Activated CD8-positive, alpha-beta T cell treated with anti-CD3 and anti-CD28 coated beads, Interleukin-2, amount 10 ng/mL, durations not matched to agents 7 days and 5 days (primary cell): Measurements from ENCODE around the gene SARM1. TPM values are rescaled to one million over a fixed set of nuclear protein-coding genes. Genes with fewer than 3 reads are reported as not detected.

Experiments used
- ATAC-seq: fragments of 150-1000 bp; cut with Tn5 transposase; one replicate; pipeline ENCODE4 v1.10.0; 2021; ENCODE audit warnings: moderate library complexity
- CTCF ChIA-PET: fragments of 350-600 bp; sonication (Branson Sonifier 250); formaldehyde crosslinking; loops from one replicate; lab custom pipeline; 2021; ENCODE audit warnings: antibody characterized with exemption; lab: Charles Lee
- POLR2A ChIA-PET: fragments of 350-600 bp; sonication (Branson Sonifier 250); formaldehyde crosslinking; loops from one replicate; lab custom pipeline; 2021; ENCODE audit warnings: antibody characterized with exemption; lab: Charles Lee
- DNase-seq: peaks from one replicate; pipeline ENCODE4 v3.0.0-alpha.2; 2020
- H3K27ac Mint-ChIP-seq: one replicate; pipeline ENCODE4 v1.8.0; 2021; ENCODE audit warnings: mild to moderate bottlenecking, mixed read lengths
- H3K27me3 Mint-ChIP-seq: one replicate; pipeline ENCODE4 v1.8.0; 2021; ENCODE audit warnings: low read depth, mixed read lengths
- H3K36me3 Mint-ChIP-seq: one replicate; pipeline ENCODE4 v1.8.0; 2021; ENCODE audit warnings: low read depth, mixed read lengths
- H3K4me1 Mint-ChIP-seq: one replicate; pipeline ENCODE4 v1.8.0; 2021; ENCODE audit warnings: low read depth, mixed read lengths
- H3K4me3 Mint-ChIP-seq: one replicate; pipeline ENCODE4 v1.8.0; 2021; ENCODE audit warnings: mild to moderate bottlenecking, mixed read lengths
- H3K9me3 Mint-ChIP-seq: one replicate; pipeline ENCODE4 v1.8.0; 2022; ENCODE audit warnings: mixed read lengths; ENCODE audit not compliant: insufficient read depth
- total RNA-seq, 2 experiments: library from RNA; stranded (reverse); gene quantifications; one replicate each; pipeline ENCODE4 v1.2.3, GENCODE V29; 2021

Gene SARM1
- total RNA-seq, 2 experiments from 2014 or later = 16.2 to 20.0 TPM

DNA sequence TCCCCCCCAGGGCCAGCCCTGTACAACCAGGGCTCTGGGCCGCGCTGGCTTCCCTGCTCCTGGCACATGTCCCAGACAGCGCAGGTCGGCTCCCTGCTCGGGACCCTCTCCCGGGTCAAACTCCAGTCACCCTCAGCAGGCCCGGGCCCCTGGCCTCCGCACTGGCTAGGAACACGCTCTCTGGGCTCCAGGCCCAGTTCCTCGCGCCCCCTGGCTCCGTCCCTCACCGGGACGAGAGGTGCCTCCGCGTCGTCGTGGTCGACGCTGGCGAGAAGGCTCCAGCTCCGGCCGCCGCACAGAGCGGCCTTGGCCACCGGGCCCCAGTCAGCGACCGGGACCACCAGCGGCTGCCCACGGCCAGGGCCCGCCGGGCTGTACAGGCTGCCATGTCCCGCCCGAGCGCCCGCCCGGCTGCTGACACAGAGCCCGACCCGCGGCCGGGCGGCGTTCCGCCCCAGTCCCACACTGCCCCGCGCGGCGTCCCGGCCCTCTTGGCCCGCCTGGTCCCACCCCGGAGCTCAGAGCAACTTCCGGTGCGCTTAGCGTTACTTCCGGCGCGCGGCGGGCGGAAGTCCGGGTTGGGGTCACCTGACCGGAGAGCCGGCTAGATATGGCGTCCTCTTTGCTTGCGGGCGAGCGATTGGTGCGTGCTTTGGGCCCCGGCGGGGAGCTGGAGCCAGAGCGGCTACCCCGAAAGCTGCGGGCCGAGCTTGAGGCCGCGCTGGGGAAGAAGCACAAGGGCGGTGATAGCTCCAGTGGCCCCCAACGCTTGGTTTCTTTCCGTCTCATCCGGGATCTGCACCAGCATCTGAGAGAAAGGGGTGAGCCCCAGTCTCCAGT, 14.2 kb upstream of the SARM1 start, which contains the start of gene POLDIP2:
TSS of gene POLDIP2 (minus strand) at position 467 of the 840 bp plus-strand sequence. CDS start at position 388, 79 bp downstream.
- Mint-ChIP-seq H3K4me1 (peaks cover 36% of the 10 kb centered on the region), H3K4me3 (peak within 1 kb of the TSS; percentile 97), H3K9me3 (no peaks in the 10 kb centered on the region), H3K36me3 (peaks cover 45% of the 10 kb centered on the region), H3K27me3 (no peaks in the 10 kb centered on the region), H3K27ac (peak within 1 kb of the TSS; percentile 97)
- POLR2A ChIA-PET = interaction anchor here (0.6 to 4.5 kb wide), 19 partner anchors 9 to 193 kb away, joined by 3 to 47 read pairs (median 4); partner anchors contain the start of genes IFT20, SARM1, TNFAIP1 and VTN
- peak; percentile 97 for DNase-seq
- ATAC-seq = peak; percentile 99
- CTCF ChIA-PET = interaction anchor here (0.6 to 2.9 kb wide), 10 partner anchors 10 to 546 kb away, joined by 3 to 17 read pairs (median 3); partner anchors contain the start of genes IFT20 and TNFAIP1

DNA sequence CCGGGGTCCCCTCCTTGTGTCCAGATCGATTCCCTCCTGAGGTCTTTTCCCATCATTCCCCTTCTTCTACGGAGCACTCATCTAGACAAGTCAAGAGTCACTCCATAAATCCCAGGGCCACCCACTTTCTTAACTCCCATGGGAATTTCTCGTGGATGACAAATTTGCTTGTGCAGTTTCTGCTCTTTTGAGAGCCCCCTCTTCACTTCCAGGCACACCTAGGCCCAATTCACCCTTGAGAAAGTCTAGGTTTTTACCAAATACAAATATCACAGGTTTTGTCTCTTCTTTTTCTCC, 13.6 kb upstream of the SARM1 start:
- CTCF ChIA-PET = interaction anchor here (0.7 to 2.9 kb wide), 8 partner anchors 9 to 121 kb away, joined by 3 to 16 read pairs (median 4); partner anchors contain the start of gene TNFAIP1
- ATAC-seq = no peak
- H3K27ac Mint-ChIP-seq = peak overlapping the region; percentile 97

DNA sequence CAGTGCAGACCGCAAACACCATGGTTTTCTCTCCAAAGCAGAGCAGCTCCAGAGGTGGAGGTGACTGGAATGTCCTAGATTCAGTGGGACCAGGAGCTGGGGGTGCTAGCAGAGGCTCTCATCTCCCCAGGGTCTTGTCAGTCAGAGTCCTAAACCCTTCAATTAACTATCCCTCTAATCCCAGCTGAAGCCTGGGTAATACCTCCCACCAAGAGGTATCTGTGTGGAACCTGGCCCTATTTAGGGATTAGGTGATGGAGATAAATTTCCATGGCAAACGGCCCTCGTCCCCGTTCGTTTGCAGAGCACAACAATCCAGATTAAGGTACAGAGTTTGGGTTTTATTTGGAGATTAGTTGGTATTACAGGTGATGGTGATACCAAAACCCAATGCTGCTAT, 8.3 kb upstream of the SARM1 start:
- ChIA-PET POLR2A (no interaction called here), CTCF (no interaction called here)
- Mint-ChIP-seq H3K36me3 (peaks cover 20% of the 10 kb centered on the region), H3K4me3 (no peak overlapping the region), H3K9me3 (no peaks in the 10 kb centered on the region), H3K4me1 (peaks cover 12% of the 10 kb centered on the region), H3K27ac (no peak overlapping the region), H3K27me3 (no peaks in the 10 kb centered on the region)
- DNase-seq (no peak), ATAC-seq (no peak)

More for the DNA sequence above, 13.6 kb upstream of the SARM1 start:
- Mint-ChIP-seq H3K9me3 (no peaks in the 10 kb centered on the region), H3K27me3 (no peaks in the 10 kb centered on the region), H3K4me1 (peaks cover 36% of the 10 kb centered on the region), H3K36me3 (peaks cover 43% of the 10 kb centered on the region), H3K4me3 (peak overlapping the region; percentile 97)
- POLR2A ChIA-PET = interaction anchor here (0.6 to 4.5 kb wide), 13 partner anchors 10 to 47 kb away, joined by 3 to 47 read pairs (median 4); partner anchors contain the start of genes IFT20, SARM1, TNFAIP1 and VTN
- no peak for DNase-seq

DNA sequence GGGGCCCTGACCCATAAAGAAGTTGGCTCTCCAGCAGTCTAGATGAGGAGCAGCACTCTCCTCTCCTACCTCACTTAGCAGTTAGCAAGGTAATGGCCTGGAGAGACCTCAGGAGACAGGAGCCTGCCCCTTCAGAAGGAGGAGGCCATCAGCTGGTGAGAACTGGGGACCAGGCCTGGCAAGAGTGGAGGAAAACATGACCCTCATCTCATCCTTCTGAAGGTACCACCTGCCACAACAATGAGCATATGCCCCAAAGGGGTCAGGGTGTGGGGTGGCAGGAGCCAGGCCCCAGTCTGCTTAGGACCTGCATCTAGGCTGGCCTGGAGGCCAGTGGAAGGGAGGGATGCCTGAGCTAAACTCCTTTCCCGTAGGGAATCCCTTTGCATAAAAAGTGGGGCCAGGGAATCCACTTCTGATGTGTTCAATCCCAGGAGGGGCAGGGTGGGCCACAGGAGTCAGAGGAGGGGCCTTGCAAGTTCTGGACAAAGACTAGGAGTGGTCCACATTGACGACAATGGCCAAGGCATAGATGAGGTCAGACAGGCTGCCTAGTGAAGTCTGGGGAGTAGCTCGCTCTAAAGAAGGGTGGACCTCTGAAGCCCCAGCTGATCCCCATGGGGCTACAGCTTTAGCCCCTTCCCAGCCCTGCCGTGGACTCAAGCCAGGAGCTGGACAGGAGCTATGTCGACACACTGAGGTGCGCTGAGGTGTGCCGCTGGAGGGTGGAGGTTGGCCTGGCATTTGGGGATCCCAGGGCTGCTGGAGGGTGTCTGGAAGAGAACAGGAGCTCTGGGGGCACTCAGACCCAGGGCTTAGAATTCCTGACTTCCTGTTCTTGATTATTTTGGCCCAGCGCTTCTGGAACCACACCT, 7.5 kb upstream of the SARM1 start:
- ATAC-seq (no peak), DNase-seq (no peak)
- Mint-ChIP-seq H3K27ac (no peak overlapping the region), H3K4me3 (no peak overlapping the region), H3K27me3 (no peaks in the 10 kb centered on the region), H3K9me3 (no peaks in the 10 kb centered on the region), H3K4me1 (peaks cover 3% of the 10 kb centered on the region), H3K36me3 (peaks cover 20% of the 10 kb centered on the region)
- ChIA-PET CTCF (no interaction called here), POLR2A (interaction anchor here (1.1 kb wide), 1 partner anchor 15 kb away, joined by 3 read pairs; no protein-coding TSS in a partner anchor)

DNA sequence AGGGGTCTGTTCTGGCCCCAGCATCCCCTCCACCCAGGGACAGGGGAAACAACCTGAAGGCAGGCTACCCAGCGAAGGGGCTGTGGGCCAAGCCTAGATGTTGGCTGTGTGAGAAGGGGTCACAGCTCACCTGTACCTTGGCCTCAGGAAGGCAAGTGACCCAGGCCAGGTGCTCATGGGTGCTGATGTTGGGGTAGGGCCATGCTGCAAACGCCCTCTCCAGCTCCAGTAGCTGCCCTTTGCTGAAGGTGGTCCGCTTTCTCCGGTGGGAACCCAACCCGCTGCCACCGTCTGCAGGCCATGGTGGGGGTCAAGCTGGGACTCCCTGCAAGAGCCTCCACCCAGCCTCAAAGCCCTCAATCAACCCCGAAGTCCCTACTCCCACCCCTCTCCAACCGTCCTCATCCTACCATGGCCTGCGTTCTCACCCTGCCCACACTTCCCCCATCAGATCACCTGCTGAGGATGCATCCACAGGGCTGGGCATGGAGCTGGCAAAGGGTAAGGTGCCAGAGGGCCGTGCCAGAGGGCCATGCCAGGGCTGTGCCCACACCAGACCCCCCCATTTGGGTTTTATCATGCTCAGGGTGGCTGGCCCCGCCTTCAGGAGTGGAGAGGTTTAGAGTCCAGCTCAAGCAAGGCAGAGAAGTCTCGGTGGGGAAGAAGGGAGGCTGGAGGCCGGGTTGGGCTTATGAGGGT, 6.7 kb upstream of the SARM1 start, which contains the start of gene SEBOX:
TSS of gene SEBOX (minus strand) at position 535 of the 699 bp plus-strand sequence. CDS start at position 487, 48 bp downstream.
- POLR2A ChIA-PET = interaction anchor here (1.1 kb wide), 1 partner anchor 16 kb away, joined by 3 read pairs; no protein-coding TSS in a partner anchor
- H3K4me1 Mint-ChIP-seq = no peaks in the 10 kb centered on the region
- no peak within 1 kb of the TSS for H3K4me3 Mint-ChIP-seq
- no peak for DNase-seq
- no peak within 1 kb of the TSS for H3K27ac Mint-ChIP-seq
- H3K27me3 Mint-ChIP-seq = no peaks in the 10 kb centered on the region
- peaks cover 15% of the 10 kb centered on the region for H3K36me3 Mint-ChIP-seq
- H3K9me3 Mint-ChIP-seq = no peaks in the 10 kb centered on the region
- ATAC-seq = no peak
- CTCF ChIA-PET = no interaction called here

DNA sequence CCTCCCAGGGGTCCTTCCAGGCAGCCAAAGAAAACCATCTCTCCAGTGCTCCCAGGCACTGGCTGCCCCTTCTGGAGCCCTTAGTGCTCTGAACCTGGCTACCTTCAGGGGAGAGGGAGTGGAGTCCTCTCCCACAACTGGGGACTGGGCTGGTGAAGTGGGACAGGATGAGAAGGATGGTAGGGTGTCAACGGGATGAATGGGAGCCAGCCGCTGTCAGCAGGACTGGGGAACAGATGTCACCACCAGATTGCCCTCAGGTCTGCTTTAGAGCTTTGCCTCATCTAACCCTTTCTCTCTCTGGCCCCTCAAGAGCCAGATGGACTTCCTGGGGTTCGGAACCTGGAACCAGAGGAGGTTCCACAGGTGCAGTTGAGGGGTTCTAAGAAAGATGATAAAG, 6.0 kb upstream of the SARM1 start:
- no peak for ATAC-seq
- Mint-ChIP-seq H3K36me3 (peaks cover 12% of the 10 kb centered on the region), H3K4me1 (peaks cover 3% of the 10 kb centered on the region), H3K27me3 (no peaks in the 10 kb centered on the region), H3K27ac (no peak overlapping the region), H3K9me3 (no peaks in the 10 kb centered on the region), H3K4me3 (no peak overlapping the region)
- CTCF ChIA-PET = no interaction called here
- DNase-seq = no peak
- POLR2A ChIA-PET = no interaction called here

DNA sequence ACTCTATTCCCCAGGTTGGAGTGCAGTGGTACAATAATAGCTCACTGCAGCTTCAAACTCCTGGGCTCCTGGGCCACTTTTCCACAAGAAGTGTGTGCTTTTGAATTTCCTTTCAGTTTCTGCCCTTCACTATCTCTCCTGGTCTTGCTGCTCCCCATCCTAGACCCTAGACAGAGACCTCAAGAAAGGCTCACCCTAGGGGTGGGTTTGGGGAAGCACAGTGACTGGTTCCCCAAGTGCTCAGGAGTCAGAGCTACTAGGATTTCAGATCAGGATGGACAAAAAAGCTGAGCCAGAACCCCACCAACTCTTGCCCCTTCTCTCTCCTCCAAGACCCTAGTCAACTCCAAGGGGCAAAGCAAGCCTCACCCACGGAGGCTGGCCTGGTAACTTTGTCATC, 4.9 kb upstream of the SARM1 start:
- ChIA-PET CTCF (interaction anchor here (0.6 to 1.0 kb wide), 2 partner anchors 9 to 50 kb away, joined by 3 read pairs; partner anchors contain the start of gene POLDIP2), POLR2A (interaction anchor here (0.8 to 7.4 kb wide), 2 partner anchors 9 to 233 kb away, joined by 3 to 45 read pairs; partner anchors contain the start of gene POLDIP2)
- H3K27me3 Mint-ChIP-seq = no peaks in the 10 kb centered on the region
- H3K36me3 Mint-ChIP-seq = peaks cover 3% of the 10 kb centered on the region
- H3K4me1 Mint-ChIP-seq = peaks cover 5% of the 10 kb centered on the region
- no peaks in the 10 kb centered on the region for H3K9me3 Mint-ChIP-seq
- no peak overlapping the region for H3K27ac Mint-ChIP-seq
- H3K4me3 Mint-ChIP-seq = no peak overlapping the region
- ATAC-seq = no peak
- DNase-seq = no peak

DNA sequence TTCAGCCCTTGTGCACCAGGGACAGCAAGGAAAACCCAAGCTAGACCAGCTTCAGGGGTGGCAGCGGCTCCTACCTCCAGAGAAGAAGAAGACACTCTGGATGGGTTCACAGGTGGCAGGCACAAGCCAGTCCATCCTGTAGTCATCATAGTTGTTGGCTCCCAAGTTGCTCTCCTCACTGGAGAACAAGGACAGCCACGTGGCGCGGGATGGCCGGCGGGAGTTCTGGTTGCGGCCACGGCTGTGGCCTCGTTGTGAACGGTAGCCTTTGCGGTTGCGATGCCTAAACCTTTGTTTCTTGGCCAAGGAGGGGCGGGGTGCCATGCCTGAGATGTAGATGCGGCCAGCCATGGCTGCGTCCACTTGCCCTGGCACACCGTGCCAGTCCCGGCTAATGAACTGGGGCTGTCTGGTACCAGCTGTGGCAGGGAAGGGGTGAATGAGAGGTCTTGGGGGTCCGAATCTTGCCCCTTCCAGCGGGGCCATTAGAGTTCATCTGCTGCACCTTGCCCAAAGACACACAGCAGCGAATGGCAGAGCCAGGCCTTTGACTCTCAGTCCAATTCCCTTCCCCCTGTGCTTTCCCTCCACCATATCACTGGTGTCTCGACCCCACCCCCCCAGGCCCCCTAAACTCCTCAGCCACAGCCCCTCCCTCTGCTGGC, 3.7 kb upstream of the SARM1 start:
- Mint-ChIP-seq H3K9me3 (no peaks in the 10 kb centered on the region), H3K27ac (no peak overlapping the region), H3K4me3 (no peak overlapping the region), H3K4me1 (peaks cover 11% of the 10 kb centered on the region), H3K27me3 (no peaks in the 10 kb centered on the region), H3K36me3 (no peaks in the 10 kb centered on the region)
- CTCF ChIA-PET = interaction anchor here (1.5 kb wide), 1 partner anchor 9 kb away, joined by 6 read pairs; no protein-coding TSS in a partner anchor
- no peak for DNase-seq
- POLR2A ChIA-PET = interaction anchor here (7.4 kb wide), 1 partner anchor 10 kb away, joined by 45 read pairs; the partner anchor contains the start of gene POLDIP2
- ATAC-seq = no peak

DNA sequence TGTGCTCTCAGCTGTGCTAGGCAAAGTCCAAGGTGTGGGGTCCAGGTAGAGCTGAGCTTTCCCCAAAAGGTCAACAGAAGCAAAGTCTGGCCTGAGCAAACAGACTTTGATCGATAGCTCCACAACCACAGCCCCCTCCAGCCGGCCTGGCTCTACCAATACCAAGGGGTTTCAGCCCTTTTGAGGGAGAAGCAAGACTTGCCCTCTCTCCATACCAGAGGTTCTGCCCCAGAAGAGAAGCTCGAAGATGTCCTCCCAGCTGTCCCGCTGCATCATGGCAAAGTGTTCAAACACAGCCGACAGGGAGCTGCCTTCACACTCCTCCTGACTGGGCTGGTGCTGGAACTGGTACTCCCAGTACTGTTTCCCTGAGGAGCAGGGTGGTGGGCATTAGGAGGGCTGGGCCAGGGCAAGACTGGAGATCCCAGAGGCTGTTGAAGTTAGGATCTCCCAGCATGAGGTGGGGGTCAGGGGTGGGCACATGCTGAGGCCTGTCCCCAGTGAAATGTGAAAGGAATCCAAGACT, 3.1 kb upstream of the SARM1 start:
- Mint-ChIP-seq H3K36me3 (peaks cover under 1% of the 10 kb centered on the region), H3K27me3 (no peaks in the 10 kb centered on the region), H3K4me1 (peaks cover 17% of the 10 kb centered on the region), H3K27ac (no peak overlapping the region), H3K9me3 (no peaks in the 10 kb centered on the region), H3K4me3 (no peak overlapping the region)
- ChIA-PET CTCF (interaction anchor here (1.5 kb wide), 1 partner anchor 10 kb away, joined by 6 read pairs; no protein-coding TSS in a partner anchor), POLR2A (interaction anchor here (7.4 kb wide), 1 partner anchor 11 kb away, joined by 45 read pairs; the partner anchor contains the start of gene POLDIP2)
- no peak for DNase-seq
- ATAC-seq = no peak
